ENCODE results near the gene ATP8B4.

DNA sequence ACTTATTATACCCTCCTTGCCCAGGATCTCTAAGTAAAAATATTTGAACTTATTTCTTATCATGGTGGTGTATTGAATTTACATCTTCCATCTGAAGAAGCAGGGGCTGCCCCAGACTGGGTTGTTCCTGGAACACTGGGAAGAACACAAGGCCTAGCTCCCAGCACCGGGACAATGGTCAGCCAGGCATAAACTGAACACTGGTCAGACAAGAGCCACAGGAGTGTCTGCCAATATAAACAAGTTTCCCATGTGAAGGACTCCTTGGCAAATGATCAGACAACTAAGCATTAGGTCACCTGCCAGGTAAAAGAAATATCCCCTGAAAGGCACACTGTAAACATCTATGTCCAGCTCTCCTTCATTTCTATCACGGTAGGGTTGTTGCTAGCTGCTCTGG is 172.4 kb downstream of the ATP8B4 start:
- no peak for TF ChIP-seq EP300 (IDR thresholded peaks at IDR 0.05)
- no peak for TF ChIP-seq POLR2AphosphoS5 (IDR thresholded peaks at IDR 0.05)
- TF ChIP-seq, protein P1, sequence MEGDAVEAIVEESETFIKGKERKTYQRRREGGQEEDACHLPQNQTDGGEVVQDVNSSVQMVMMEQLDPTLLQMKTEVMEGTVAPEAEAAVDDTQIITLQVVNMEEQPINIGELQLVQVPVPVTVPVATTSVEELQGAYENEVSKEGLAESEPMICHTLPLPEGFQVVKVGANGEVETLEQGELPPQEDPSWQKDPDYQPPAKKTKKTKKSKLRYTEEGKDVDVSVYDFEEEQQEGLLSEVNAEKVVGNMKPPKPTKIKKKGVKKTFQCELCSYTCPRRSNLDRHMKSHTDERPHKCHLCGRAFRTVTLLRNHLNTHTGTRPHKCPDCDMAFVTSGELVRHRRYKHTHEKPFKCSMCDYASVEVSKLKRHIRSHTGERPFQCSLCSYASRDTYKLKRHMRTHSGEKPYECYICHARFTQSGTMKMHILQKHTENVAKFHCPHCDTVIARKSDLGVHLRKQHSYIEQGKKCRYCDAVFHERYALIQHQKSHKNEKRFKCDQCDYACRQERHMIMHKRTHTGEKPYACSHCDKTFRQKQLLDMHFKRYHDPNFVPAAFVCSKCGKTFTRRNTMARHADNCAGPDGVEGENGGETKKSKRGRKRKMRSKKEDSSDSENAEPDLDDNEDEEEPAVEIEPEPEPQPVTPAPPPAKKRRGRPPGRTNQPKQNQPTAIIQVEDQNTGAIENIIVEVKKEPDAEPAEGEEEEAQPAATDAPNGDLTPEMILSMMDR (IDR thresholded peaks at IDR 0.05), result no peak

All from sigmoid colon (tissue), 4 donors.